H1 (cell line): ENCODE results near the gene ITPR3. TPM values are rescaled to one million over a fixed set of nuclear protein-coding genes. Genes with fewer than 3 reads are reported as not detected.

Experiments
- CTCF ChIA-PET: fragments of 300-600 bp; sonication (Branson Sonifier 250); formaldehyde crosslinking; loops from one replicate; lab custom pipeline; 2021; ENCODE audit not compliant: partially characterized antibody; lab: Charles Lee
- POLR2A ChIA-PET: fragments of 300-600 bp; sonication (Branson Sonifier 250); formaldehyde crosslinking; loops from one replicate; lab custom pipeline; 2021; ENCODE audit warnings: inconsistent platforms; ENCODE audit not compliant: partially characterized antibody; lab: Charles Lee
- DNase-seq, 2 experiments: peaks; one replicate each; pipeline versions ENCODE4 v3.0.0 to v3.0.0-alpha.2; 2010 to 2022; ENCODE audit warnings: low spot score in 2 of 2, low read depth in 1 of 2, mixed read lengths in 1 of 2
- FAIRE-seq: peaks from 2 replicates; lab custom pipeline; 2011; peaks lifted over from hg19 to GRCh38; lab: Jason Lieb, UNC
- H2AFZ ChIP-seq: 2 replicates; pipeline ENCODE4 v1.8.1; 2012; ENCODE audit warnings: low read length, inconsistent platforms
- H2AK5ac ChIP-seq: 2 replicates; pipeline ENCODE4 v1.6.1; 2013; ENCODE audit warnings: low read depth, low read length
- H2BK120ac ChIP-seq: replicated peaks from 2 replicates; pipeline ENCODE3; 2013; ENCODE audit warnings: low read depth, low read length, inconsistent platforms
- H2BK12ac ChIP-seq: 2 replicates; pipeline ENCODE4 v1.6.1; 2013; ENCODE audit warnings: low read depth, low read length
- H2BK15ac ChIP-seq: 2 replicates; pipeline ENCODE4 v1.6.1; 2013; ENCODE audit warnings: low read length
- H2BK20ac ChIP-seq: 2 replicates; pipeline ENCODE4 v1.6.1; 2013; ENCODE audit warnings: low read length
- H2BK5ac ChIP-seq: 2 replicates; pipeline ENCODE4 v1.6.1; 2013; ENCODE audit warnings: low read depth, low read length
- H3K14ac ChIP-seq: 2 replicates; pipeline ENCODE4 v1.6.1; 2013; ENCODE audit warnings: inconsistent platforms; ENCODE audit not compliant: insufficient read length
- H3K18ac ChIP-seq: 2 replicates; pipeline ENCODE4 v1.6.1; 2013; ENCODE audit warnings: low read length; ENCODE audit errors: extremely low read depth
- H3K23ac ChIP-seq: 2 replicates; pipeline ENCODE4 v1.6.1; 2013; ENCODE audit warnings: inconsistent platforms; ENCODE audit not compliant: insufficient read length
- H3K23me2 ChIP-seq: 2 replicates; pipeline ENCODE4 v1.6.1; 2013; ENCODE audit warnings: low read depth, low read length
- H3K27ac ChIP-seq: 2 replicates; pipeline ENCODE4 v1.6.1; 2011; ENCODE audit warnings: low read depth, low read length, inconsistent platforms
- H3K27me3 ChIP-seq, 4 experiments: replicated peaks in 1 of 4; 1 replicate in 1 of 4; 2 replicates in 3 of 4; pipeline versions ENCODE4 v1.6.1 to v1.8.1; 2011 to 2013; ENCODE audit warnings: low read length in 3 of 4, mild to moderate bottlenecking in 3 of 4, inconsistent platforms in 2 of 4, mixed read lengths in 2 of 4, moderate library complexity in 1 of 4; ENCODE audit not compliant: control insufficient read depth in 3 of 4, insufficient read depth in 3 of 4; ENCODE audit errors: extremely low read depth in 1 of 4
- H3K36me3 ChIP-seq, 4 experiments: 2 replicates each; pipeline versions ENCODE4 v1.6.1 to v1.8.1; 2011 to 2013; ENCODE audit warnings: mild to moderate bottlenecking in 4 of 4, low read length in 3 of 4, moderate library complexity in 2 of 4, control low read depth in 1 of 4, inconsistent platforms in 1 of 4; ENCODE audit not compliant: insufficient read depth in 4 of 4, control insufficient read depth in 2 of 4
- H3K4ac ChIP-seq: replicated peaks from 2 replicates; pipeline ENCODE3; 2013; ENCODE audit warnings: low read length, low read depth, mixed read lengths, inconsistent platforms; ENCODE audit not compliant: insufficient read length
- H3K4me1 ChIP-seq, 4 experiments: replicated peaks in 1 of 4; 1 replicate in 1 of 4; 2 replicates in 3 of 4; pipeline versions ENCODE4 v1.6.1 to v1.8.1; 2011 to 2013; ENCODE audit warnings: low read length in 3 of 4, inconsistent platforms in 2 of 4, mixed read lengths in 1 of 4; ENCODE audit not compliant: insufficient read depth in 4 of 4, control insufficient read depth in 3 of 4
- H3K4me2 ChIP-seq, 2 experiments: 2 replicates each; pipeline versions ENCODE4 v1.6.1 to v1.8.1; 2011 to 2013; ENCODE audit warnings: low read depth in 2 of 2, low read length in 2 of 2, control low read depth in 1 of 2, inconsistent platforms in 1 of 2, mild to moderate bottlenecking in 1 of 2; ENCODE audit not compliant: insufficient read depth in 1 of 2
- H3K4me3 ChIP-seq, 4 experiments: fragments of 200-600, 300-600 bp in 1 of 4; sonication (generic), shearing (Covaris generic), sonication (Bioruptor Twin) in 1 of 4; 2 replicates each; pipeline versions ENCODE4 v1.5.1 to v1.8.1; 2011 to 2016; ENCODE audit warnings: low read length in 4 of 4, low read depth in 3 of 4, control low read depth in 2 of 4, inconsistent platforms in 2 of 4, mild to moderate bottlenecking in 2 of 4, mixed read lengths in 1 of 4, moderate library complexity in 1 of 4; ENCODE audit not compliant: insufficient read depth in 2 of 4; ENCODE audit errors: extremely low read depth in 1 of 4
- H3K56ac ChIP-seq: replicated peaks from 2 replicates; pipeline ENCODE3; 2013; ENCODE audit warnings: low read depth, mild to moderate bottlenecking, mixed read lengths, low read length, inconsistent platforms; ENCODE audit not compliant: insufficient read length
- H3K79me1 ChIP-seq: 2 replicates; pipeline ENCODE4 v1.6.1; 2013; ENCODE audit warnings: low read depth, low read length, control low read depth
- H3K79me2 ChIP-seq, 2 experiments: 2 replicates each; pipeline versions ENCODE4 v1.6.1 to v1.8.1; 2012 to 2013; ENCODE audit warnings: low read length in 2 of 2, mild to moderate bottlenecking in 2 of 2, inconsistent platforms in 1 of 2; ENCODE audit not compliant: insufficient read depth in 2 of 2, control insufficient read depth in 1 of 2
- H3K9ac ChIP-seq, 4 experiments: replicated peaks in 1 of 4; 1 replicate in 1 of 4; 2 replicates in 3 of 4; pipeline versions ENCODE4 v1.6.1 to v1.8.1; 2011 to 2013; ENCODE audit warnings: low read depth in 3 of 4, low read length in 3 of 4, control low read depth in 2 of 4, mild to moderate bottlenecking in 2 of 4, moderate library complexity in 2 of 4, inconsistent platforms in 1 of 4; ENCODE audit errors: extremely low read depth in 1 of 4
- H3K9me3 ChIP-seq, 2 experiments: 2 replicates each; pipeline versions ENCODE4 v1.6.1 to v1.8.1; 2012 to 2013; ENCODE audit warnings: mild to moderate bottlenecking in 2 of 2, moderate library complexity in 2 of 2, control low read depth in 1 of 2, inconsistent platforms in 1 of 2, low read depth in 1 of 2, low read length in 1 of 2, mixed read lengths in 1 of 2; ENCODE audit not compliant: insufficient read depth in 2 of 2
- H4K20me1 ChIP-seq, 2 experiments: replicated peaks in 1 of 2; 2 replicates each; pipeline versions ENCODE3 to v1.8.1; 2011 to 2013; ENCODE audit warnings: inconsistent platforms in 2 of 2, low read length in 2 of 2, mild to moderate bottlenecking in 1 of 2; ENCODE audit not compliant: insufficient read depth in 2 of 2, control insufficient read depth in 1 of 2
- H4K5ac ChIP-seq: 2 replicates; pipeline ENCODE4 v1.6.1; 2013; ENCODE audit warnings: low read length, low read depth, mixed read lengths, inconsistent platforms; ENCODE audit not compliant: insufficient read length
- H4K8ac ChIP-seq: 2 replicates; pipeline ENCODE4 v1.8.0; 2013; ENCODE audit warnings: mild to moderate bottlenecking, moderate library complexity, low read length, inconsistent platforms; ENCODE audit not compliant: insufficient read depth; ENCODE audit errors: extremely low read depth
- H4K91ac ChIP-seq: replicated peaks from 2 replicates; pipeline ENCODE3; 2013; ENCODE audit warnings: low read length, mixed read lengths, inconsistent platforms; ENCODE audit not compliant: insufficient read length
- ASH2L ChIP-seq: fragments of 200-600, 300-600 bp; sonication (generic); IDR thresholded peaks from one replicate; pipeline ENCODE4 v1.7.1; 2017; ENCODE audit warnings: low read length
- BACH1 ChIP-seq: IDR thresholded peaks from 2 replicates; pipeline ENCODE4 v1.6.1; 2012; ENCODE audit warnings: low read length, improper control_type of control experiment
- CREB1 ChIP-seq: IDR thresholded peaks from 2 replicates; pipeline ENCODE4 v1.6.1; 2012; ENCODE audit warnings: inconsistent platforms
- EGR1 ChIP-seq: IDR thresholded peaks from 2 replicates; pipeline ENCODE4 v1.6.1; 2011; ENCODE audit warnings: low read depth, low read length, borderline replicate concordance
- EZH2 ChIP-seq: fragments of 200-600 bp; sonication (generic); IDR thresholded peaks from 2 replicates; pipeline ENCODE4 v1.7.1; 2012; ENCODE audit warnings: low read depth, mild to moderate bottlenecking, moderate library complexity, low read length, inconsistent platforms; ENCODE audit not compliant: severe bottlenecking
- GABPA ChIP-seq: IDR thresholded peaks from 2 replicates; pipeline ENCODE4 v1.6.1; 2011; ENCODE audit warnings: mild to moderate bottlenecking, low read length, moderate library complexity, borderline replicate concordance; ENCODE audit not compliant: insufficient read depth
- GTF2F1 ChIP-seq: IDR thresholded peaks from 2 replicates; pipeline ENCODE4 v1.6.1; 2012; ENCODE audit warnings: low read depth, low read length, improper control_type of control experiment, borderline replicate concordance
- NANOG ChIP-seq: IDR thresholded peaks from 2 replicates; pipeline ENCODE4 v1.6.1; 2011; ENCODE audit warnings: low read length, low read depth, mild to moderate bottlenecking, inconsistent platforms; ENCODE audit not compliant: insufficient read depth, poor library complexity, severe bottlenecking
- PHF8 ChIP-seq: fragments of 200-600 bp; sonication (generic); conservative IDR thresholded peaks from 2 replicates; pipeline ENCODE4 v1.7.1; 2012; ENCODE audit warnings: low read depth, mild to moderate bottlenecking, inconsistent platforms, low read length, moderate library complexity
- POLR2A ChIP-seq, 2 experiments: IDR thresholded peaks; 1 replicate in 1 of 2; 2 replicates in 1 of 2; pipeline ENCODE4 v1.6.1; 2011; ENCODE audit warnings: low read depth in 2 of 2, low read length in 2 of 2, mild to moderate bottlenecking in 2 of 2; ENCODE audit errors: control extremely low read depth in 1 of 2
- RBBP5 ChIP-seq: IDR thresholded peaks from 2 replicates; pipeline ENCODE4 v1.7.1; 2012; ENCODE audit warnings: low read depth, mild to moderate bottlenecking, inconsistent platforms, low read length, moderate library complexity, borderline replicate concordance
- SIN3A ChIP-seq, 2 experiments: IDR thresholded peaks in 1 of 2; conservative IDR thresholded peaks in 1 of 2; 2 replicates each; pipeline ENCODE4 v1.6.1; 2011 to 2012; ENCODE audit warnings: low read length in 2 of 2, improper control_type of control experiment in 1 of 2, low read depth in 1 of 2, mild to moderate bottlenecking in 1 of 2
- SIX5 ChIP-seq: IDR thresholded peaks from 2 replicates; pipeline ENCODE4 v1.6.1; 2011; ENCODE audit warnings: mild to moderate bottlenecking, low read depth, low read length
- SP1 ChIP-seq: IDR thresholded peaks from 2 replicates; pipeline ENCODE4 v1.6.1; 2011; ENCODE audit warnings: low read depth, low read length
- TBP ChIP-seq: IDR thresholded peaks from 2 replicates; pipeline ENCODE4 v1.6.1; 2011; ENCODE audit warnings: low read depth, low read length, improper control_type of control experiment
- WGBS, 2 experiments: shearing (Covaris generic) in 1 of 2; methylation state at CpG; one replicate each; pipeline versions ENCODE4 v1.1.6 to v1.1.7; 2013 to 2015; ENCODE audit warnings: low lambda C conversion rate in 2 of 2, mixed read lengths in 2 of 2, inconsistent platforms in 1 of 2, low coverage in 1 of 2, missing lambda C conversion rate in 1 of 2; ENCODE audit not compliant: insufficient replicate concordance in 2 of 2, insufficient coverage in 1 of 2, insufficient read length in 1 of 2; ENCODE audit errors: extremely low coverage in 1 of 2, missing lambda C conversion rate in 1 of 2; 5-methylcytosine and 5-hydroxymethylcytosine counted together
- polyA plus RNA-seq, 7 experiments: library from polyadenylated mRNA; depleted of rRNA in 3 of 7; stranded (reverse) in 5 of 7; unstranded in 2 of 7; fragments of >200 nt in 5 of 7; fragments of 200-250 nt in 2 of 7; gene quantifications; 1 replicate in 5 of 7; 2 replicates in 1 of 7; 4 replicates in 1 of 7; pipeline versions ENCODE4 v1.2.1 to v1.2.3, GENCODE V29; 2011 to 2013; ENCODE audit warnings: missing spikeins in 2 of 7, mixed read lengths in 2 of 7
- total RNA-seq: library from RNA; stranded (reverse); fragmentation: NEBNext Ultra II Directional; extraction: Animal tissue kit (Norgen Biotek cat#: 25700); gene quantifications from 2 replicates; pipeline ENCODE4 v1.2.1, GENCODE V29; 2021

Gene ITPR3
- total and polyA plus RNA-seq, 2 of the 8 experiments (the other 6 are each of a cell fraction or from before 2014, with no cell fraction given) = 29.1 to 45.7 TPM

GRCh38 chr6:33678932-33679490 is 57.9 kb downstream of the ITPR3 start:
- Histone ChIP-seq H2AFZ (no peak overlapping the region), H3K79me1 (no peaks in the 10 kb centered on the region), H2AK5ac (no peak overlapping the region), H3K4me3 (no peak overlapping the region), H3K18ac (no peak overlapping the region), H4K8ac (no peak overlapping the region), H3K4me2 (no peak overlapping the region), H3K9ac (no peak overlapping the region), H3K4ac (no peak overlapping the region), H3K23ac (no peak overlapping the region), H4K20me1 (peaks cover 0 to 12% of the 10 kb centered on the region in 2 experiments), H2BK15ac (no peak overlapping the region), H3K27me3 (no peaks in the 10 kb centered on the region), H4K91ac (no peak overlapping the region), H3K14ac (no peak overlapping the region), H3K79me2 (no peaks in the 10 kb centered on the region), H3K4me1 (no peaks in the 10 kb centered on the region), H3K23me2 (no peaks in the 10 kb centered on the region), H3K36me3 (peaks cover 12 to 35% (median 32%) of the 10 kb centered on the region in 4 experiments), H2BK20ac (no peak overlapping the region), H2BK5ac (no peak overlapping the region; the same call in 1 of the 2 replicates), H2BK12ac (no peak overlapping the region), H3K9me3 (no peaks in the 10 kb centered on the region), H4K5ac (no peak overlapping the region), H2BK120ac (no peak overlapping the region), H3K56ac (no peak overlapping the region), H3K27ac (no peak overlapping the region)
- no peak for DNase-seq
- ChIA-PET POLR2A (interaction anchor here (0.8 to 1.5 kb wide), 4 partner anchors 10 to 18 kb away, joined by 3 to 4 read pairs (median 3); no protein-coding TSS in a partner anchor), CTCF (interaction anchor here (0.8 kb wide), 1 partner anchor 14 kb away, joined by 3 read pairs; no protein-coding TSS in a partner anchor)
- 96% methylated on average over 11 of the region's 12 CpGs; no CpG with 5 or more reads in 1 of the 2 experiments for WGBS, 2 experiments
- FAIRE-seq = no peak
- TF ChIP-seq RBBP5 (no peak), CREB1 (no peak), BACH1 (no peak), GTF2F1 (no peak), POLR2A (IDR thresholded peaks at IDR 0.05; ENCODE audit: control extremely low read depth in 1 of 2, low read depth in 2 of 2, low read length in 2 of 2) (no peak), EZH2 (no peak), SIX5 (no peak), TBP (no peak), PHF8 (no peak), ASH2L (no peak), SIN3A (conservative IDR thresholded peaks at IDR 0.05 in 1 of 2, IDR thresholded peaks at IDR 0.05 in 1 of 2; ENCODE audit: low read depth in 1 of 2, low read length in 2 of 2) (no peak), SP1 (no peak), GABPA (no peak), NANOG (no peak), EGR1 (no peak)
